RWPE1 (cell line): ENCODE data around the gene ZC3H15.

Experiments used
- CTCF ChIA-PET: fragments of 350-600 bp; sonication (Branson Sonifier 250); formaldehyde crosslinking; extraction: SDS; loops from one replicate; lab custom pipeline; 2021; lab: Yijun Ruan, JAX
- POLR2A ChIA-PET: fragments of 400-600 bp; formaldehyde crosslinking; extraction: SDS; loops from one replicate; lab custom pipeline; 2020; ENCODE audit warnings: antibody characterized with exemption; ENCODE audit not compliant: low non-redundant PET; lab: Yijun Ruan, JAX
- DNase-seq: peaks from one replicate; pipeline ENCODE4 v3.0.0; 2012; ENCODE audit warnings: low spot score
- H3K27ac ChIP-seq: fragments of 450-650 bp; 2 replicates; pipeline ENCODE4 v1.5.1; 2017
- TF ChIP-seq, protein P1 (sequence below): fragments of 450-650 bp; conservative IDR thresholded peaks from 2 replicates; pipeline ENCODE4 v1.5.1; 2017; ENCODE audit warnings: low read depth, mild to moderate bottlenecking

The ZC3H15 gene

GRCh38 chr2:186558512-186559276, 72.6 kb downstream of the ZC3H15 start:
- POLR2A ChIA-PET: no interaction called here

More at GRCh38 chr2:186558512-186559276, 72.6 kb downstream of the ZC3H15 start:
- DNase-seq: no peak
- H3K27ac ChIP-seq: no peak overlapping the region
- TF ChIP-seq, protein P1, sequence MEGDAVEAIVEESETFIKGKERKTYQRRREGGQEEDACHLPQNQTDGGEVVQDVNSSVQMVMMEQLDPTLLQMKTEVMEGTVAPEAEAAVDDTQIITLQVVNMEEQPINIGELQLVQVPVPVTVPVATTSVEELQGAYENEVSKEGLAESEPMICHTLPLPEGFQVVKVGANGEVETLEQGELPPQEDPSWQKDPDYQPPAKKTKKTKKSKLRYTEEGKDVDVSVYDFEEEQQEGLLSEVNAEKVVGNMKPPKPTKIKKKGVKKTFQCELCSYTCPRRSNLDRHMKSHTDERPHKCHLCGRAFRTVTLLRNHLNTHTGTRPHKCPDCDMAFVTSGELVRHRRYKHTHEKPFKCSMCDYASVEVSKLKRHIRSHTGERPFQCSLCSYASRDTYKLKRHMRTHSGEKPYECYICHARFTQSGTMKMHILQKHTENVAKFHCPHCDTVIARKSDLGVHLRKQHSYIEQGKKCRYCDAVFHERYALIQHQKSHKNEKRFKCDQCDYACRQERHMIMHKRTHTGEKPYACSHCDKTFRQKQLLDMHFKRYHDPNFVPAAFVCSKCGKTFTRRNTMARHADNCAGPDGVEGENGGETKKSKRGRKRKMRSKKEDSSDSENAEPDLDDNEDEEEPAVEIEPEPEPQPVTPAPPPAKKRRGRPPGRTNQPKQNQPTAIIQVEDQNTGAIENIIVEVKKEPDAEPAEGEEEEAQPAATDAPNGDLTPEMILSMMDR: no peak
- CTCF ChIA-PET: no interaction called here
